HepG2 (cell line): ENCODE results near the gene SLIT3. TPM values are rescaled to one million over a fixed set of nuclear protein-coding genes. Genes with fewer than 3 reads are reported as not detected.

Experiments
- ATAC-seq: fragments of 200-7000 bp; cut with Tn5 transposase; 3 replicates; pipeline ENCODE4 v1.9.1; 2020; ENCODE audit warnings: mild to moderate bottlenecking, moderate library complexity
- BruUV-seq: library from RNA; stranded (reverse); fragments of 400-500 nt; replicated peaks from 2 replicates; lab custom pipeline; 2021; lab: Mats Ljungman, UMichigan
- CTCF ChIA-PET: fragments of 300-600 bp; formaldehyde crosslinking; extraction: SDS; loops from one replicate; lab custom pipeline; 2021; ENCODE audit warnings: low total read pairs, inconsistent platforms, low intra/inter-chr PET ratio; lab: Yijun Ruan, JAX
- POLR2A ChIA-PET: fragments of 350-600 bp; sonication (Branson Sonifier 250); formaldehyde crosslinking; loops from one replicate; lab custom pipeline; 2020; ENCODE audit warnings: antibody characterized with exemption, inconsistent platforms; lab: Yijun Ruan, JAX
- DNase-seq: peaks from one replicate; pipeline ENCODE4 v3.0.0-alpha.2; 2015; ENCODE audit warnings: low spot score
- FAIRE-seq: peaks from 3 replicates; lab custom pipeline; 2011; peaks lifted over from hg19 to GRCh38; lab: Jason Lieb, UNC
- H2AFZ ChIP-seq: one replicate; pipeline ENCODE4 v1.6.1; 2011; ENCODE audit warnings: low read length, inconsistent platforms
- H3K27ac ChIP-seq: fragments of 300-600 bp; 3 replicates; pipeline ENCODE4 v1.8.0; 2011; ENCODE audit warnings: mixed run types, mild to moderate bottlenecking, mixed read lengths, low read length, inconsistent platforms; ENCODE audit not compliant: insufficient read depth; ENCODE audit errors: extremely low read length
- H3K27me3 ChIP-seq, 2 experiments: fragments of 200-600 bp in 1 of 2; 2 replicates in 1 of 2; 3 replicates in 1 of 2; pipeline versions ENCODE4 v1.6.0 to v1.8.0; 2011; ENCODE audit warnings: low read length in 2 of 2, mild to moderate bottlenecking in 2 of 2, moderate library complexity in 2 of 2, inconsistent platforms in 1 of 2; ENCODE audit not compliant: insufficient read depth in 2 of 2, control insufficient read depth in 1 of 2
- H3K36me3 ChIP-seq, 2 experiments: fragments of 200-600 bp in 1 of 2; replicated peaks in 1 of 2; 2 replicates in 1 of 2; 3 replicates in 1 of 2; pipeline versions ENCODE4 v1.5.1 to v1.8.0; 2011; ENCODE audit warnings: low read length in 2 of 2, inconsistent platforms in 1 of 2; ENCODE audit not compliant: insufficient read depth in 2 of 2, control insufficient read depth in 1 of 2
- H3K4me1 ChIP-seq: 2 replicates; pipeline ENCODE4 v1.5.1; 2012; ENCODE audit warnings: low read length, inconsistent platforms; ENCODE audit not compliant: insufficient read depth
- H3K4me2 ChIP-seq: 2 replicates; pipeline ENCODE4 v1.6.0; 2011; ENCODE audit warnings: low read depth, low read length, inconsistent platforms
- H3K4me3 ChIP-seq, 3 experiments: fragments of 200-600 bp in 1 of 3; sonication (generic), shearing (Covaris generic) in 1 of 3; replicated peaks in 1 of 3; 2 replicates each; pipeline ENCODE4 v1.5.1; 2011 to 2016; ENCODE audit warnings: low read length in 3 of 3, inconsistent platforms in 2 of 3, low read depth in 2 of 3, mild to moderate bottlenecking in 2 of 3, control low read depth in 1 of 3, mixed read lengths in 1 of 3; ENCODE audit not compliant: insufficient read depth in 1 of 3
- H3K79me2 ChIP-seq: one replicate; pipeline ENCODE4 v1.6.1; 2011; ENCODE audit warnings: low read length, inconsistent platforms; ENCODE audit not compliant: insufficient read depth
- H3K9ac ChIP-seq: 2 replicates; pipeline ENCODE4 v1.6.0; 2011; ENCODE audit warnings: mild to moderate bottlenecking, low read depth, low read length, inconsistent platforms; ENCODE audit not compliant: insufficient read depth
- H3K9me3 ChIP-seq: 2 replicates; pipeline ENCODE4 v1.5.1; 2012; ENCODE audit warnings: mild to moderate bottlenecking, low read length
- H4K20me1 ChIP-seq: 2 replicates; pipeline ENCODE4 v1.6.0; 2011; ENCODE audit warnings: inconsistent platforms, mild to moderate bottlenecking, low read length, moderate library complexity; ENCODE audit not compliant: insufficient read depth
- ASH2L ChIP-seq: fragments of 300-600, 200-600 bp; sonication (generic); IDR thresholded peaks from 2 replicates; pipeline ENCODE4 v1.7.0; 2017; ENCODE audit warnings: low read depth, mild to moderate bottlenecking, moderate library complexity, mixed read lengths, low read length; ENCODE audit not compliant: insufficient read length
- CHCHD3 ChIP-seq: sonication (generic); formaldehyde crosslinking; IDR thresholded peaks from 2 replicates; pipeline ENCODE4 v1.8.0; 2022; ENCODE audit warnings: mild to moderate bottlenecking, missing genetic modification reagents, moderate library complexity
- HHEX ChIP-seq: IDR thresholded peaks from 2 replicates; pipeline ENCODE4 v1.6.1; 2016; ENCODE audit warnings: control low read depth
- KDM2A ChIP-seq: sonication (generic); formaldehyde crosslinking; IDR thresholded peaks from 2 replicates; pipeline ENCODE4 v1.4.0; 2020; ENCODE audit warnings: low read depth, missing genetic modification reagents, borderline replicate concordance
- RNF2 ChIP-seq: fragments of 450-650 bp; conservative IDR thresholded peaks from 2 replicates; pipeline ENCODE4 v1.6.1; 2016; ENCODE audit warnings: low read depth
- SCMH1 ChIP-seq: sonication (generic); formaldehyde crosslinking; IDR thresholded peaks from 2 replicates; pipeline ENCODE4 v1.9.0; 2021; ENCODE audit warnings: missing genetic modification reagents, mild to moderate bottlenecking, borderline replicate concordance
- SIX1 ChIP-seq: sonication (generic); formaldehyde crosslinking; IDR thresholded peaks from 2 replicates; pipeline ENCODE4 v1.4.0; 2020; ENCODE audit warnings: missing genetic modification reagents, borderline replicate concordance
- SIX4 ChIP-seq: sonication (generic); formaldehyde crosslinking; IDR thresholded peaks from 2 replicates; pipeline ENCODE4 v1.4.0; 2020; ENCODE audit warnings: missing genetic modification reagents
- SNRNP70 ChIP-seq: fragments of 200-400 bp; formaldehyde crosslinking; IDR thresholded peaks from 2 replicates; pipeline ENCODE4 v1.6.1; 2017; ENCODE audit warnings: mild to moderate bottlenecking, low read depth, low read length, moderate library complexity
- ZFP41 ChIP-seq: sonication (generic); formaldehyde crosslinking; IDR thresholded peaks from 2 replicates; pipeline ENCODE4 v1.4.0; 2020; ENCODE audit warnings: mild to moderate bottlenecking, missing genetic modification reagents, borderline replicate concordance
- ZNF143 ChIP-seq: sonication (generic); formaldehyde crosslinking; IDR thresholded peaks from 2 replicates; pipeline ENCODE4 v1.4.0; 2020; ENCODE audit warnings: missing genetic modification reagents
- ZNF503 ChIP-seq: sonication (generic); formaldehyde crosslinking; IDR thresholded peaks from 2 replicates; pipeline ENCODE4 v1.4.0; 2020; ENCODE audit warnings: missing genetic modification reagents
- ZNF629 ChIP-seq: sonication (generic); formaldehyde crosslinking; conservative IDR thresholded peaks from 2 replicates; pipeline ENCODE4 v1.5.0; 2020; ENCODE audit warnings: missing genetic modification reagents
- ZNF746 ChIP-seq: sonication (generic); formaldehyde crosslinking; IDR thresholded peaks from 2 replicates; pipeline ENCODE4 v1.8.0; 2022; ENCODE audit warnings: mild to moderate bottlenecking, missing genetic modification reagents
- WGBS: methylation state at CpG from one replicate; pipeline ENCODE4 v1.1.6; 2017; ENCODE audit warnings: low lambda C conversion rate; 5-methylcytosine and 5-hydroxymethylcytosine counted together
- in situ Hi-C: cut with HindIII; loops from 2 replicates; pipeline ENCODE4 v1.10.0; 2017; ENCODE audit warnings: low pct_unique_long_range_greater_than_20kb; ENCODE audit not compliant: extremely low pct_ligation_motif_present
- intact Hi-C: fragments of 100-400 bp; cut with micrococcal nuclease; formaldehyde crosslinking; loops from one replicate; pipeline ENCODE4 v1.10.0; 2022; ENCODE audit not compliant: unreplicated experiment
- polyA plus RNA-seq, 8 experiments: library from polyadenylated mRNA; depleted of rRNA in 3 of 8; stranded (reverse) in 7 of 8; unstranded in 1 of 8; fragments of >200 nt; fragmentation: Illumina TruSeq in 4 of 8; extraction: Trizol in 4 of 8; gene quantifications; 2 replicates each; pipeline versions ENCODE4 v1.2.1 to v1.2.3, GENCODE V29; 2011 to 2016; ENCODE audit warnings: low read depth in 4 of 8, missing spikeins in 1 of 8, mixed read lengths in 1 of 8; ENCODE audit not compliant: insufficient read depth in 1 of 8
- total RNA-seq, 5 experiments: library from RNA; depleted of rRNA; stranded (reverse); fragments of >200 nt; fragmentation: Illumina TruSeq; extraction: Trizol; gene quantifications; 2 replicates each; pipeline ENCODE4 v1.2.3, GENCODE V29; 2016; ENCODE audit warnings: low read depth in 1 of 5
- TF ChIP-seq, protein P1 (sequence below): sonication (generic); formaldehyde crosslinking; IDR thresholded peaks from 2 replicates; pipeline ENCODE4 v1.4.0; 2020; ENCODE audit warnings: missing genetic modification reagents
- TF ChIP-seq, protein P2 (sequence below): sonication (generic); formaldehyde crosslinking; IDR thresholded peaks from 2 replicates; pipeline ENCODE4 v1.4.0; 2020; ENCODE audit warnings: mild to moderate bottlenecking, missing genetic modification reagents

The SLIT3 gene
- total and polyA plus RNA-seq, 2 of the 13 experiments (the other 11 are each of a cell fraction or from before 2014, with no cell fraction given), result not detected

DNA sequence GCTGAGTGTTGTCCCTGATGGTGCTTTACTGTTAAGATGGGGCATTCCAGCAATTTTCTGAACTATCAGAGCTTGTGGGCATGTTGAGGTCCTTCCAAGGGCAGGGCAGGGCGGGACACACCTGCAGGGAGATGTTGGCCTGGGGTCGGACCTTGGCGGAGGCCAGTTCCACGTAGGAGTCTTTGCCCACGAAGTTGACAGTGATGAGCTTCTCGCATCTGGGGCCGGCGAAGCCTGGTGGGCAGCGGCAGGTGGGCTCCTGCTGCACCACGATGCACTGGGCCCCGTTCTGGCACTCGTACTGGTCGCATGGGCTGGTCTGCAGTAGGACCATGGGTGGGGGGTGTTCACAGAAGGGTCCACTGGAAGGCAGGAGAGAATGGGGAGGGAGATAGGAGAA is 615.4 kb downstream of the SLIT3 start:
- ATAC-seq (no peak), DNase-seq (no peak), FAIRE-seq (no peak)
- intact Hi-C loops (no loop called here), in situ Hi-C loops (loop anchor here (25.0 kb wide), 2 partner anchors 423 to 902 kb away; partner anchors contain the start of gene SPDL1)
- Histone ChIP-seq H3K79me2 (no peaks in the 10 kb centered on the region), H3K9ac (no peak overlapping the region), H3K27me3 (peaks cover 1 to 20% of the 10 kb centered on the region in 2 experiments; a peak in 3 of 5 replicates), H3K4me2 (no peak overlapping the region), H3K4me3 (no peak overlapping the region), H4K20me1 (no peaks in the 10 kb centered on the region), H2AFZ (no peak overlapping the region), H3K27ac (no peak overlapping the region), H3K4me1 (peaks cover 17% of the 10 kb centered on the region), H3K9me3 (no peaks in the 10 kb centered on the region), H3K36me3 (no peaks in the 10 kb centered on the region)
- TF ChIP-seq SCMH1 (CRISPR knock-in tag), result no peak
- no peak for TF ChIP-seq RNF2
- no peak for TF ChIP-seq ASH2L
- TF ChIP-seq ZFP41 (CRISPR knock-in tag), result no peak
- TF ChIP-seq, protein P1, sequence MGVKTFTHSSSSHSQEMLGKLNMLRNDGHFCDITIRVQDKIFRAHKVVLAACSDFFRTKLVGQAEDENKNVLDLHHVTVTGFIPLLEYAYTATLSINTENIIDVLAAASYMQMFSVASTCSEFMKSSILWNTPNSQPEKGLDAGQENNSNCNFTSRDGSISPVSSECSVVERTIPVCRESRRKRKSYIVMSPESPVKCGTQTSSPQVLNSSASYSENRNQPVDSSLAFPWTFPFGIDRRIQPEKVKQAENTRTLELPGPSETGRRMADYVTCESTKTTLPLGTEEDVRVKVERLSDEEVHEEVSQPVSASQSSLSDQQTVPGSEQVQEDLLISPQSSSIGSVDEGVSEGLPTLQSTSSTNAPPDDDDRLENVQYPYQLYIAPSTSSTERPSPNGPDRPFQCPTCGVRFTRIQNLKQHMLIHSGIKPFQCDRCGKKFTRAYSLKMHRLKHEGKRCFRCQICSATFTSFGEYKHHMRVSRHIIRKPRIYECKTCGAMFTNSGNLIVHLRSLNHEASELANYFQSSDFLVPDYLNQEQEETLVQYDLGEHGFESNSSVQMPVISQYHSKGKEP (CRISPR knock-in tag), result no peak
- TF ChIP-seq ZNF143 (CRISPR knock-in tag), result no peak
- no peak for TF ChIP-seq HHEX (CRISPR knock-in tag)
- TF ChIP-seq, protein P2, sequence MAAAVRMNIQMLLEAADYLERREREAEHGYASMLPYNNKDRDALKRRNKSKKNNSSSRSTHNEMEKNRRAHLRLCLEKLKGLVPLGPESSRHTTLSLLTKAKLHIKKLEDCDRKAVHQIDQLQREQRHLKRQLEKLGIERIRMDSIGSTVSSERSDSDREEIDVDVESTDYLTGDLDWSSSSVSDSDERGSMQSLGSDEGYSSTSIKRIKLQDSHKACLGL (CRISPR knock-in tag), result no peak
- TF ChIP-seq SIX1 (CRISPR knock-in tag), result no peak
- TF ChIP-seq ZNF503 (CRISPR knock-in tag), result no peak
- no peak for TF ChIP-seq SNRNP70
- no peak for TF ChIP-seq ZNF746 (CRISPR knock-in tag)
- no peak for TF ChIP-seq SIX4 (CRISPR knock-in tag)
- no peak for TF ChIP-seq ZNF629 (CRISPR knock-in tag)
- no peak for TF ChIP-seq KDM2A (CRISPR knock-in tag)
- TF ChIP-seq CHCHD3 (CRISPR knock-in tag), result no peak
- ChIA-PET CTCF (no interaction called here), POLR2A (no interaction called here)
- 4% methylated on average over 4 of the region's 13 CpGs for WGBS
- BruUV-seq, result no TSS peak
